Measurements from ENCODE around the gene GNAL. TPM values are rescaled to one million over a fixed set of nuclear protein-coding genes. Genes with fewer than 3 reads are reported as not detected.

The GNAL gene
- total and polyA plus RNA-seq, 4 donors: 0.15 to 0.92 (median 0.72) TPM

DNA sequence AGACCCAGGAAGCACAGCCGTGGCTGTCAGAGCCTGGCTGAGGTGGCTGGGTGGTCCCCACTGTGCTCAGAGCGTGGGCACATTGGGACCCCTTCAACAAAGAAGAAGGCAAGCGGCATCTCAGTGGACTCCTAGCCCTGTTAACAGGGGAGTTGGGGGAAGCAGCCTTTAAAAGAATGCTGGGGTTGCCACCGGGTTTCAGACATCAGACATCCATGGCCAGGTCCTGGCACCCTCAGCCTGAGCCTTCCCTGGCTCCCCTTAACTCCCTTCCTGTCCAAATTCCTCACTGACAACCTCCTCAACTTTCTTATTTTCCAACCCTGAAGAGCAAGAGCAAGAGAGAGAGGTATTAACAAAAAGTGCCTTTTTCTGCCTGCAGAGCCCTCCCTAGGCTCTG is 24.8 kb upstream of the GNAL start:
- peak; percentile 12 for DNase-seq (ENCODE audit: low spot score)
- Histone ChIP-seq H3K9ac (ENCODE audit: low read depth in 1 of 2, low read length in 2 of 2) (no peak overlapping the region), H3K9me3 (ENCODE audit: control insufficient read depth in 4 of 4, low read length in 3 of 4) (peaks cover 0 to 3% (median 0%) of the 10 kb centered on the region in 4 donors), H3K27ac (ENCODE audit: low read depth in 1 of 2, low read length in 2 of 2) (no peak overlapping the region), H3K4me3 (ENCODE audit: low read depth in 1 of 3, low read length in 3 of 3) (no peak overlapping the region), H3K4me1 (ENCODE audit: control insufficient read depth in 4 of 4, insufficient read depth in 4 of 4, low read length in 3 of 4) (no peaks in the 10 kb centered on the region), H3K36me3 (ENCODE audit: control insufficient read depth in 4 of 4, insufficient read depth in 3 of 4, low read depth in 1 of 4, low read length in 3 of 4) (no peaks in the 10 kb centered on the region), H3K27me3 (ENCODE audit: control insufficient read depth in 4 of 4, insufficient read depth in 4 of 4, low read length in 3 of 4) (no peaks in the 10 kb centered on the region)
- WGBS: 71% methylated on average over 4 of the region's 4 CpGs
- TF ChIP-seq FOXA1 (IDR thresholded peaks at IDR 0.05): no peak
- TF ChIP-seq, protein P1, sequence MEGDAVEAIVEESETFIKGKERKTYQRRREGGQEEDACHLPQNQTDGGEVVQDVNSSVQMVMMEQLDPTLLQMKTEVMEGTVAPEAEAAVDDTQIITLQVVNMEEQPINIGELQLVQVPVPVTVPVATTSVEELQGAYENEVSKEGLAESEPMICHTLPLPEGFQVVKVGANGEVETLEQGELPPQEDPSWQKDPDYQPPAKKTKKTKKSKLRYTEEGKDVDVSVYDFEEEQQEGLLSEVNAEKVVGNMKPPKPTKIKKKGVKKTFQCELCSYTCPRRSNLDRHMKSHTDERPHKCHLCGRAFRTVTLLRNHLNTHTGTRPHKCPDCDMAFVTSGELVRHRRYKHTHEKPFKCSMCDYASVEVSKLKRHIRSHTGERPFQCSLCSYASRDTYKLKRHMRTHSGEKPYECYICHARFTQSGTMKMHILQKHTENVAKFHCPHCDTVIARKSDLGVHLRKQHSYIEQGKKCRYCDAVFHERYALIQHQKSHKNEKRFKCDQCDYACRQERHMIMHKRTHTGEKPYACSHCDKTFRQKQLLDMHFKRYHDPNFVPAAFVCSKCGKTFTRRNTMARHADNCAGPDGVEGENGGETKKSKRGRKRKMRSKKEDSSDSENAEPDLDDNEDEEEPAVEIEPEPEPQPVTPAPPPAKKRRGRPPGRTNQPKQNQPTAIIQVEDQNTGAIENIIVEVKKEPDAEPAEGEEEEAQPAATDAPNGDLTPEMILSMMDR (IDR thresholded peaks at IDR 0.05; ENCODE audit: low read depth, low read length, missing input control): no peak
- no peak for TF ChIP-seq GABPA (IDR thresholded peaks at IDR 0.05 in 1 of 2, conservative IDR thresholded peaks at IDR 0.05 in 1 of 2)
- no peak for TF ChIP-seq FOXA2 (IDR thresholded peaks at IDR 0.05)
- TF ChIP-seq TAF1 (conservative IDR thresholded peaks at IDR 0.05): no peak
- no peak for TF ChIP-seq RAD21 (IDR thresholded peaks at IDR 0.05)
- no peak for TF ChIP-seq HNF4A (conservative IDR thresholded peaks at IDR 0.05)
- TF ChIP-seq, protein P2, sequence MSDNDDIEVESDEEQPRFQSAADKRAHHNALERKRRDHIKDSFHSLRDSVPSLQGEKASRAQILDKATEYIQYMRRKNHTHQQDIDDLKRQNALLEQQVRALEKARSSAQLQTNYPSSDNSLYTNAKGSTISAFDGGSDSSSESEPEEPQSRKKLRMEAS (IDR thresholded peaks at IDR 0.05): no peak

DNA sequence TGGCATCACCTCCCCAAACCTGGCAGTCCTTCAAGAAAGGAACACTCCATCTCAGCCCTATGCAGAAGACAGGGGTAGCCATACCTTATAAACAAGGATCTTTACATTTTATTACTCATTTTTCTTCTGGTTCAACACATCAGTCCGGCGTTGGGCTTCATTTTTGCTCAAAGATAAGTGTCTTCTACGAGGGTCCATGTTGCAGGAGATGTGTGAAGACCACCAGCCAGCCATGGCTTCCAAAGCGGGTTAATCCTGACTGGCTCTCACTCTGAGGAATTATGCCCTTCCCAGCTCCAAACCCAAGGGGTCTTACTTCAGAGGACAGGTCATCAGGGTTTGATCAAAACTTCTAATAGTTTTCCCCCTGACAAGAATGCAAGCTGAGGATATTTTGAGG is 23.9 kb upstream of the GNAL start:
- peak; percentile 12 for DNase-seq (ENCODE audit: low spot score)
- H3K27ac ChIP-seq (ENCODE audit: low read depth in 1 of 2, low read length in 2 of 2): no peak overlapping the region
- no peaks in the 10 kb centered on the region for H3K27me3 ChIP-seq (ENCODE audit: control insufficient read depth in 4 of 4, insufficient read depth in 4 of 4, low read length in 3 of 4)
- H3K9me3 ChIP-seq (ENCODE audit: control insufficient read depth in 4 of 4, low read length in 3 of 4): peaks cover 0 to 3% (median 0%) of the 10 kb centered on the region in 4 donors
- TF ChIP-seq YY1 (IDR thresholded peaks at IDR 0.05) (no peak), SP1 (IDR thresholded peaks at IDR 0.05) (no peak), GABPA (IDR thresholded peaks at IDR 0.05 in 1 of 2, conservative IDR thresholded peaks at IDR 0.05 in 1 of 2) (no peak), JUND (IDR thresholded peaks at IDR 0.05) (no peak)
- TF ChIP-seq, protein P3, sequence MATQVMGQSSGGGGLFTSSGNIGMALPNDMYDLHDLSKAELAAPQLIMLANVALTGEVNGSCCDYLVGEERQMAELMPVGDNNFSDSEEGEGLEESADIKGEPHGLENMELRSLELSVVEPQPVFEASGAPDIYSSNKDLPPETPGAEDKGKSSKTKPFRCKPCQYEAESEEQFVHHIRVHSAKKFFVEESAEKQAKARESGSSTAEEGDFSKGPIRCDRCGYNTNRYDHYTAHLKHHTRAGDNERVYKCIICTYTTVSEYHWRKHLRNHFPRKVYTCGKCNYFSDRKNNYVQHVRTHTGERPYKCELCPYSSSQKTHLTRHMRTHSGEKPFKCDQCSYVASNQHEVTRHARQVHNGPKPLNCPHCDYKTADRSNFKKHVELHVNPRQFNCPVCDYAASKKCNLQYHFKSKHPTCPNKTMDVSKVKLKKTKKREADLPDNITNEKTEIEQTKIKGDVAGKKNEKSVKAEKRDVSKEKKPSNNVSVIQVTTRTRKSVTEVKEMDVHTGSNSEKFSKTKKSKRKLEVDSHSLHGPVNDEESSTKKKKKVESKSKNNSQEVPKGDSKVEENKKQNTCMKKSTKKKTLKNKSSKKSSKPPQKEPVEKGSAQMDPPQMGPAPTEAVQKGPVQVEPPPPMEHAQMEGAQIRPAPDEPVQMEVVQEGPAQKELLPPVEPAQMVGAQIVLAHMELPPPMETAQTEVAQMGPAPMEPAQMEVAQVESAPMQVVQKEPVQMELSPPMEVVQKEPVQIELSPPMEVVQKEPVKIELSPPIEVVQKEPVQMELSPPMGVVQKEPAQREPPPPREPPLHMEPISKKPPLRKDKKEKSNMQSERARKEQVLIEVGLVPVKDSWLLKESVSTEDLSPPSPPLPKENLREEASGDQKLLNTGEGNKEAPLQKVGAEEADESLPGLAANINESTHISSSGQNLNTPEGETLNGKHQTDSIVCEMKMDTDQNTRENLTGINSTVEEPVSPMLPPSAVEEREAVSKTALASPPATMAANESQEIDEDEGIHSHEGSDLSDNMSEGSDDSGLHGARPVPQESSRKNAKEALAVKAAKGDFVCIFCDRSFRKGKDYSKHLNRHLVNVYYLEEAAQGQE (IDR thresholded peaks at IDR 0.05): no peak
- no peak overlapping the region for H3K4me3 ChIP-seq (ENCODE audit: low read depth in 1 of 3, low read length in 3 of 3)
- H3K4me1 ChIP-seq (ENCODE audit: control insufficient read depth in 4 of 4, insufficient read depth in 4 of 4, low read length in 3 of 4): no peaks in the 10 kb centered on the region
- no peaks in the 10 kb centered on the region for H3K36me3 ChIP-seq (ENCODE audit: control insufficient read depth in 4 of 4, insufficient read depth in 3 of 4, low read depth in 1 of 4, low read length in 3 of 4)
- 37% methylated on average over 4 of the region's 4 CpGs for WGBS
- H3K9ac ChIP-seq (ENCODE audit: low read depth in 1 of 2, low read length in 2 of 2): no peak overlapping the region

DNA sequence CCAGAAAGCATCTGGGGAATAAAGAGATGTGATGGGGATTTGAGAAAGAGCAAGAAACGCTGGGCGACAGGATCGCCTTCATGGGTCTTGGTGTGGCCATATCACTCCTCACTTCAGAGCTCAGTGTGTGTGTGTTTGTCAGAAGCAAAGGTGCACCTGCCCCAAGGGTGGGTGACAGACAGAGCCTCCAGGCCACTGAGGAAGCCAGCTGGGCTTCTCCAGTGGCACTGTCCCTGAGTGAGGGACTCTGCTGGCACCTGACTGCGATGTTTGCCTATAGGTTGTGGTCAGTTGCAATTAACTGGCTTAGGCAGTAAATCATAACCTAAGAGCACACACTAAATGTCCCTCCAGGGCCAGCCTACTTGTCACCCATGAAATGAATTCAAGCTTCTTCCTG is 23.5 kb upstream of the GNAL start:
- 88% methylated on average over 4 of the region's 4 CpGs for WGBS
- Histone ChIP-seq H3K4me3 (ENCODE audit: low read depth in 1 of 3, low read length in 3 of 3) (no peak overlapping the region), H3K9ac (ENCODE audit: low read depth in 1 of 2, low read length in 2 of 2) (no peak overlapping the region), H3K27ac (ENCODE audit: low read depth in 1 of 2, low read length in 2 of 2) (no peak overlapping the region), H3K4me1 (ENCODE audit: control insufficient read depth in 4 of 4, insufficient read depth in 4 of 4, low read length in 3 of 4) (no peaks in the 10 kb centered on the region), H3K36me3 (ENCODE audit: control insufficient read depth in 4 of 4, insufficient read depth in 3 of 4, low read depth in 1 of 4, low read length in 3 of 4) (no peaks in the 10 kb centered on the region), H3K9me3 (ENCODE audit: control insufficient read depth in 4 of 4, low read length in 3 of 4) (peaks cover 0 to 3% (median 0%) of the 10 kb centered on the region in 4 donors), H3K27me3 (ENCODE audit: control insufficient read depth in 4 of 4, insufficient read depth in 4 of 4, low read length in 3 of 4) (no peaks in the 10 kb centered on the region)
- DNase-seq (ENCODE audit: low spot score): peak; percentile 10
- TF ChIP-seq GABPA (IDR thresholded peaks at IDR 0.05 in 1 of 2, conservative IDR thresholded peaks at IDR 0.05 in 1 of 2) (no peak), YY1 (IDR thresholded peaks at IDR 0.05) (no peak), FOXA2 (IDR thresholded peaks at IDR 0.05) (no peak), JUND (IDR thresholded peaks at IDR 0.05) (no peak), SP1 (IDR thresholded peaks at IDR 0.05) (no peak), EGR1 (IDR thresholded peaks at IDR 0.05; ENCODE audit: low read depth in 2 of 2) (no peak), HNF4A (conservative IDR thresholded peaks at IDR 0.05) (no peak), RXRA (IDR thresholded peaks at IDR 0.05) (no peak), FOXA1 (IDR thresholded peaks at IDR 0.05) (no peak), NR2F2 (IDR thresholded peaks at IDR 0.05) (no peak), TAF1 (conservative IDR thresholded peaks at IDR 0.05) (no peak)
- TF ChIP-seq, protein P1 (IDR thresholded peaks at IDR 0.05; ENCODE audit: low read depth, low read length, missing input control): no peak
- TF ChIP-seq, protein P2 (IDR thresholded peaks at IDR 0.05): no peak
- TF ChIP-seq, protein P4, sequence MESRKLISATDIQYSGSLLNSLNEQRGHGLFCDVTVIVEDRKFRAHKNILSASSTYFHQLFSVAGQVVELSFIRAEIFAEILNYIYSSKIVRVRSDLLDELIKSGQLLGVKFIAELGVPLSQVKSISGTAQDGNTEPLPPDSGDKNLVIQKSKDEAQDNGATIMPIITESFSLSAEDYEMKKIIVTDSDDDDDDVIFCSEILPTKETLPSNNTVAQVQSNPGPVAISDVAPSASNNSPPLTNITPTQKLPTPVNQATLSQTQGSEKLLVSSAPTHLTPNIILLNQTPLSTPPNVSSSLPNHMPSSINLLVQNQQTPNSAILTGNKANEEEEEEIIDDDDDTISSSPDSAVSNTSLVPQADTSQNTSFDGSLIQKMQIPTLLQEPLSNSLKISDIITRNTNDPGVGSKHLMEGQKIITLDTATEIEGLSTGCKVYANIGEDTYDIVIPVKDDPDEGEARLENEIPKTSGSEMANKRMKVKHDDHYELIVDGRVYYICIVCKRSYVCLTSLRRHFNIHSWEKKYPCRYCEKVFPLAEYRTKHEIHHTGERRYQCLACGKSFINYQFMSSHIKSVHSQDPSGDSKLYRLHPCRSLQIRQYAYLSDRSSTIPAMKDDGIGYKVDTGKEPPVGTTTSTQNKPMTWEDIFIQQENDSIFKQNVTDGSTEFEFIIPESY (IDR thresholded peaks at IDR 0.05): no peak
- TF ChIP-seq, protein P5, sequence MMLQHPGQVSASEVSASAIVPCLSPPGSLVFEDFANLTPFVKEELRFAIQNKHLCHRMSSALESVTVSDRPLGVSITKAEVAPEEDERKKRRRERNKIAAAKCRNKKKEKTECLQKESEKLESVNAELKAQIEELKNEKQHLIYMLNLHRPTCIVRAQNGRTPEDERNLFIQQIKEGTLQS (IDR thresholded peaks at IDR 0.05): no peak

All from liver (tissue), 9 donors.